HG02840 (cell line): Measurements from ENCODE around the gene HMGXB4.

Experiments
- ATAC-seq: cut with Tn5 transposase; IDR thresholded peaks from one replicate; pipeline ENCODE4 v1.9.1; 2021; ENCODE audit warnings: mild to moderate bottlenecking, moderate library complexity, moderate number of reproducible peaks; ENCODE audit not compliant: unreplicated experiment, low FRiP score

HMGXB4 gene

GRCh38 chr22:35257002-35257320, 332 bp upstream of the HMGXB4 start:
- peak; percentile 19 for ATAC-seq

- ATAC-seq = no peak
Measured at GRCh38 chr22:35258191-35258988, 1.1 kb downstream of the HMGXB4 start.

- no peak for ATAC-seq
Measured at GRCh38 chr22:35264986-35265385, 7.7 kb downstream of the HMGXB4 start.

- ATAC-seq = no peak
Measured at GRCh38 chr22:35266277-35266676, 9.0 kb downstream of the HMGXB4 start.

- ATAC-seq = no peak
Measured at GRCh38 chr22:35269630-35270029, 12.3 kb downstream of the HMGXB4 start.

- no peak for ATAC-seq
Measured at GRCh38 chr22:35274154-35274871, 17.0 kb downstream of the HMGXB4 start.

GRCh38 chr22:35275580-35275979, 18.3 kb downstream of the HMGXB4 start:
- ATAC-seq = no peak

- ATAC-seq = no peak
Measured at GRCh38 chr22:35276019-35276418, 18.7 kb downstream of the HMGXB4 start.

- no peak for ATAC-seq
Measured at GRCh38 chr22:35288116-35288515, 30.8 kb downstream of the HMGXB4 start.

GRCh38 chr22:35292786-35293185, 35.5 kb downstream of the HMGXB4 start:
- ATAC-seq = no peak

- ATAC-seq = no peak
Measured at GRCh38 chr22:35296051-35296450, 38.8 kb downstream of the HMGXB4 start.

- ATAC-seq = peak; percentile 12
Measured at GRCh38 chr22:35299217-35299672, 42.0 kb downstream of the HMGXB4 start.

- ATAC-seq = peak; percentile 97
Measured at GRCh38 chr22:35299673-35300499, 42.6 kb downstream of the HMGXB4 start, which contains the start of gene TOM1. TOM1 (plus strand) TSS chr22:35299894; CDS start chr22:35299929, 35 bp downstream.

- ATAC-seq = no peak
Measured at GRCh38 chr22:35301372-35301874, 44.1 kb downstream of the HMGXB4 start.

- ATAC-seq = no peak
Measured at GRCh38 chr22:35303029-35303624, 45.8 kb downstream of the HMGXB4 start.

- ATAC-seq = no peak
Measured at GRCh38 chr22:35305525-35306070, 48.3 kb downstream of the HMGXB4 start.

GRCh38 chr22:35306350-35306967, 49.2 kb downstream of the HMGXB4 start:
- ATAC-seq = no peak

- no peak for ATAC-seq
Measured at GRCh38 chr22:35307372-35307771, 50.1 kb downstream of the HMGXB4 start.

GRCh38 chr22:35307892-35308291, 50.6 kb downstream of the HMGXB4 start:
- no peak for ATAC-seq
